Measurements from ENCODE around the gene RFNG. TPM values are rescaled to one million over a fixed set of nuclear protein-coding genes. Genes with fewer than 3 reads are reported as not detected.

Gene RFNG
- total and polyA plus RNA-seq, 2 of the 4 experiments (the other 2 are of a cell fraction) = 6.8 to 47.3 TPM

GRCh38 chr17:82055965-82056728 is 4.5 kb upstream of the RFNG start:
- TF ChIP-seq USF2 (IDR thresholded peaks at IDR 0.05; ENCODE audit: low read depth, low read length) (no peak), SMC3 (IDR thresholded peaks at IDR 0.05; ENCODE audit: low read depth, low read length) (no peak), BHLHE40 (IDR thresholded peaks at IDR 0.05; ENCODE audit: low read depth, low read length) (no peak), RAD21 (IDR thresholded peaks at IDR 0.05; ENCODE audit: low read length) (no peak), CTCF (conservative IDR thresholded peaks at IDR 0.05; ENCODE audit: low read depth, low read length) (no peak), MAFK (IDR thresholded peaks at IDR 0.05; ENCODE audit: low read depth, low read length) (no peak), CHD1 (IDR thresholded peaks at IDR 0.05; ENCODE audit: low read depth, low read length) (no peak), MAZ (IDR thresholded peaks at IDR 0.05; ENCODE audit: borderline replicate concordance, low read depth, low read length) (no peak), RCOR1 (IDR thresholded peaks at IDR 0.05; ENCODE audit: insufficient replicate concordance, low read length) (no peak), FOS (IDR thresholded peaks at IDR 0.05; ENCODE audit: low read depth, low read length) (no peak), NFE2L2 (IDR thresholded peaks at IDR 0.05; ENCODE audit: low read depth, low read length) (no peak), RFX5 (IDR thresholded peaks at IDR 0.05; ENCODE audit: low read depth, low read length) (no peak), MXI1 (IDR thresholded peaks at IDR 0.05; ENCODE audit: borderline replicate concordance, low read depth, low read length) (no peak)
- BruUV-seq (replicated peaks) = no TSS peak
- Histone ChIP-seq H2AFZ (replicated peaks; ENCODE audit: low read length, poor library complexity) (no peak overlapping the region), H3K9ac (ENCODE audit: low read depth, low read length) (no peak overlapping the region), H2BK20ac (ENCODE audit: low read depth, low read length) (no peak overlapping the region), H3K4me1 (ENCODE audit: control insufficient read depth, insufficient read depth, low read length) (peaks cover 9% of the 10 kb centered on the region; the same call in 1 of the 2 replicates), H3K4me2 (ENCODE audit: low read depth, low read length) (no peak overlapping the region), H3K18ac (ENCODE audit: low read depth, low read length) (no peak overlapping the region), H4K5ac (ENCODE audit: low read depth, low read length) (no peak overlapping the region), H2AK9ac (replicated peaks; ENCODE audit: low read depth, low read length, poor library complexity) (no peak overlapping the region), H3K14ac (replicated peaks; ENCODE audit: low read depth, low read length) (no peak overlapping the region), H3K4me3 (ENCODE audit: insufficient read depth, low read depth, low read length) (no peak overlapping the region), H3K9me1 (ENCODE audit: insufficient read depth, low read length) (no peaks in the 10 kb centered on the region), H2BK5ac (ENCODE audit: low read depth, low read length, poor library complexity, severe bottlenecking) (no peak overlapping the region), H3K27ac (ENCODE audit: insufficient read depth, low read length) (no peak overlapping the region), H2BK120ac (ENCODE audit: low read depth, low read length) (no peak overlapping the region), H4K8ac (ENCODE audit: low read depth in 2 of 2, low read length in 2 of 2) (no peak overlapping the region), H3K9me3 (ENCODE audit: control insufficient read depth, insufficient read depth, low read length) (no peaks in the 10 kb centered on the region), H3K27me3 (ENCODE audit: control insufficient read depth, insufficient read depth, low read length) (no peaks in the 10 kb centered on the region), H4K20me1 (ENCODE audit: insufficient read depth, low read length) (peaks cover 4% of the 10 kb centered on the region), H3K56ac (ENCODE audit: extremely low read depth, insufficient read depth, low read length) (no peak overlapping the region), H2BK15ac (ENCODE audit: low read depth, low read length) (no peak overlapping the region), H3K79me1 (ENCODE audit: low read depth in 1 of 2, low read length in 2 of 2) (peaks cover 6 to 29% of the 10 kb centered on the region in 2 experiments), H3K36me3 (ENCODE audit: control insufficient read depth, insufficient read depth, low read length) (peaks cover 64% of the 10 kb centered on the region), H3K4ac (ENCODE audit: low read depth, low read length) (no peak overlapping the region), H4K91ac (ENCODE audit: insufficient read depth, low read depth, low read length) (no peak overlapping the region), H3K23ac (ENCODE audit: low read depth, low read length) (no peak overlapping the region), H2AK5ac (ENCODE audit: low read depth, low read length) (no peak overlapping the region)
- ChIA-PET POLR2A (ENCODE audit: unreplicated experiment) (no interaction called here), CTCF (no interaction called here)
- DNase-seq = no peak
- intact Hi-C loops (cut with micrococcal nuclease) = no loop called here
- 94% methylated on average over 19 of the region's 28 CpGs; no CpG with 5 or more reads in 1 of the 2 experiments for WGBS, 2 experiments (ENCODE audit: extremely low coverage in 2 of 2, insufficient read length in 1 of 2)
- ATAC-seq (ENCODE audit: low read depth) = no peak
- in situ Hi-C loops (cut with MboI; ENCODE audit: low sequenced_read_pairs) = no loop called here
- dilution Hi-C loops (cut with HindIII; ENCODE audit: low sequenced_read_pairs, unreplicated experiment) = no loop called here
